K562 (cell line): Measurements from ENCODE around the gene SPAG16.

Experiments
- CBX5 ChIP-seq: IDR thresholded peaks from 2 replicates; pipeline ENCODE4 v1.6.1; 2014; ENCODE audit warnings: low read depth, borderline replicate concordance
- E2F8 ChIP-seq: fragments of 450-650 bp; IDR thresholded peaks from 2 replicates; pipeline ENCODE4 v1.7.1; 2018; ENCODE audit warnings: mild to moderate bottlenecking, low read depth; ENCODE audit not compliant: partially characterized antibody
- EP300 ChIP-seq: IDR thresholded peaks from 2 replicates; pipeline ENCODE4 v1.6.1; 2012; ENCODE audit warnings: low read length, improper control_type of control experiment
- EZH2 ChIP-seq: IDR thresholded peaks from 2 replicates; pipeline ENCODE4 v1.6.1; 2012; ENCODE audit warnings: low read depth, mild to moderate bottlenecking, inconsistent platforms, low read length, borderline replicate concordance
- FOS ChIP-seq: IDR thresholded peaks from 3 replicates; pipeline ENCODE4 v1.6.1; 2011; ENCODE audit not compliant: insufficient read length; ENCODE audit errors: extremely low read depth
- PYGO2 ChIP-seq: fragments of 450-650 bp; IDR thresholded peaks from 2 replicates; pipeline ENCODE4 v1.6.1; 2016; ENCODE audit warnings: mild to moderate bottlenecking, missing genetic modification characterization, moderate library complexity, missing compliant biosample characterization
- SMC3 ChIP-seq: conservative IDR thresholded peaks from 2 replicates; pipeline ENCODE4 v1.6.1; 2011; ENCODE audit warnings: low read depth, low read length, improper control_type of control experiment; ENCODE audit not compliant: insufficient read depth
- TEAD1 ChIP-seq, 2 experiments: fragments of 450-650 bp in 1 of 2; sonication (generic) in 1 of 2; formaldehyde crosslinking; IDR thresholded peaks; 2 replicates each; pipeline versions ENCODE4 v1.4.0 to v1.8.0; 2020 to 2022; ENCODE audit warnings: mild to moderate bottlenecking in 2 of 2, missing genetic modification reagents in 1 of 2
- U2AF1 ChIP-seq: fragments of 200-400 bp; formaldehyde crosslinking; optimal IDR thresholded peaks from 2 replicates; pipeline ENCODE3; 2017; ENCODE audit warnings: mild to moderate bottlenecking, low read depth, low read length, moderate library complexity
- TF ChIP-seq, protein P1 (sequence below): sonication (generic); formaldehyde crosslinking; IDR thresholded peaks from 2 replicates; pipeline ENCODE4 v1.8.1; 2022; ENCODE audit warnings: missing genetic modification reagents
- TF ChIP-seq, protein P2 (sequence below), 3 experiments: IDR thresholded peaks in 2 of 3; conservative IDR thresholded peaks in 1 of 3; 2 replicates each; pipeline ENCODE4 v1.5.1; 2011 to 2012; ENCODE audit warnings: low read length in 3 of 3, mild to moderate bottlenecking in 3 of 3, control low read depth in 2 of 3, improper control_type of control experiment in 1 of 3, inconsistent platforms in 1 of 3, low read depth in 1 of 3, mixed read lengths in 1 of 3, moderate library complexity in 1 of 3; ENCODE audit not compliant: insufficient read depth in 2 of 3
- TF ChIP-seq, protein P3 (sequence below): IDR thresholded peaks from 2 replicates; pipeline ENCODE4 v1.6.1; 2016; ENCODE audit warnings: missing genetic modification characterization, missing compliant biosample characterization
- TF ChIP-seq, protein P4 (sequence below): sonication (generic); formaldehyde crosslinking; IDR thresholded peaks from 2 replicates; pipeline ENCODE4 v1.4.0; 2020; ENCODE audit warnings: mild to moderate bottlenecking, missing genetic modification reagents

DNA sequence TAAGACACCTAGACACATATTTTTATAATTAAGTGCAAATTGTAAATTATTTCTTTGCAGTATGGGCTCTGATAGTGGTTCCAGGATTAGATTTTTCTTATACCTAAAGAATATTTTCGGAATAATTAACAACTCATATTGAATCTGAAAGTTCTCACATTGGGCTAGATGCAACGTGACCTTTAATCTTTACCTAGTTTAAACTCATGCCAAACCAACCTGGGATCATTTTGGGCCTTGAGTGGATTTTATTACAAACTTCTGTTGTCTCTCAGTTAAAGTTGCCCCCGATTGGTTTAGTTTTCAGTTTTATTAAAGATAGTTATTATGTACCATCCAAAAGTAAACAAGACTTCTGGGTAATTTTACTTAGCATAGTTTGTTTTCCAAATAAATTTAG lies 896.4 kb downstream of the SPAG16 start:
- TF ChIP-seq CBX5 (no peak), TEAD1 (CRISPR knock-in tag; IDR thresholded peaks at IDR 0.05) (no peak), U2AF1 (no peak), FOS (no peak), SMC3 (no peak), E2F8 (no peak), PYGO2 (tag) (no peak), EP300 (no peak), EZH2 (no peak)
- TF ChIP-seq, protein P1, sequence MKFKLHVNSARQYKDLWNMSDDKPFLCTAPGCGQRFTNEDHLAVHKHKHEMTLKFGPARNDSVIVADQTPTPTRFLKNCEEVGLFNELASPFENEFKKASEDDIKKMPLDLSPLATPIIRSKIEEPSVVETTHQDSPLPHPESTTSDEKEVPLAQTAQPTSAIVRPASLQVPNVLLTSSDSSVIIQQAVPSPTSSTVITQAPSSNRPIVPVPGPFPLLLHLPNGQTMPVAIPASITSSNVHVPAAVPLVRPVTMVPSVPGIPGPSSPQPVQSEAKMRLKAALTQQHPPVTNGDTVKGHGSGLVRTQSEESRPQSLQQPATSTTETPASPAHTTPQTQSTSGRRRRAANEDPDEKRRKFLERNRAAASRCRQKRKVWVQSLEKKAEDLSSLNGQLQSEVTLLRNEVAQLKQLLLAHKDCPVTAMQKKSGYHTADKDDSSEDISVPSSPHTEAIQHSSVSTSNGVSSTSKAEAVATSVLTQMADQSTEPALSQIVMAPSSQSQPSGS, result no peak
- TF ChIP-seq, protein P2, sequence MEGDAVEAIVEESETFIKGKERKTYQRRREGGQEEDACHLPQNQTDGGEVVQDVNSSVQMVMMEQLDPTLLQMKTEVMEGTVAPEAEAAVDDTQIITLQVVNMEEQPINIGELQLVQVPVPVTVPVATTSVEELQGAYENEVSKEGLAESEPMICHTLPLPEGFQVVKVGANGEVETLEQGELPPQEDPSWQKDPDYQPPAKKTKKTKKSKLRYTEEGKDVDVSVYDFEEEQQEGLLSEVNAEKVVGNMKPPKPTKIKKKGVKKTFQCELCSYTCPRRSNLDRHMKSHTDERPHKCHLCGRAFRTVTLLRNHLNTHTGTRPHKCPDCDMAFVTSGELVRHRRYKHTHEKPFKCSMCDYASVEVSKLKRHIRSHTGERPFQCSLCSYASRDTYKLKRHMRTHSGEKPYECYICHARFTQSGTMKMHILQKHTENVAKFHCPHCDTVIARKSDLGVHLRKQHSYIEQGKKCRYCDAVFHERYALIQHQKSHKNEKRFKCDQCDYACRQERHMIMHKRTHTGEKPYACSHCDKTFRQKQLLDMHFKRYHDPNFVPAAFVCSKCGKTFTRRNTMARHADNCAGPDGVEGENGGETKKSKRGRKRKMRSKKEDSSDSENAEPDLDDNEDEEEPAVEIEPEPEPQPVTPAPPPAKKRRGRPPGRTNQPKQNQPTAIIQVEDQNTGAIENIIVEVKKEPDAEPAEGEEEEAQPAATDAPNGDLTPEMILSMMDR (IDR thresholded peaks at IDR 0.05 in 2 of 3, conservative IDR thresholded peaks at IDR 0.05 in 1 of 3; ENCODE audit: insufficient read depth in 2 of 3, low read depth in 1 of 3, low read length in 3 of 3), result no peak
- TF ChIP-seq, protein P3, sequence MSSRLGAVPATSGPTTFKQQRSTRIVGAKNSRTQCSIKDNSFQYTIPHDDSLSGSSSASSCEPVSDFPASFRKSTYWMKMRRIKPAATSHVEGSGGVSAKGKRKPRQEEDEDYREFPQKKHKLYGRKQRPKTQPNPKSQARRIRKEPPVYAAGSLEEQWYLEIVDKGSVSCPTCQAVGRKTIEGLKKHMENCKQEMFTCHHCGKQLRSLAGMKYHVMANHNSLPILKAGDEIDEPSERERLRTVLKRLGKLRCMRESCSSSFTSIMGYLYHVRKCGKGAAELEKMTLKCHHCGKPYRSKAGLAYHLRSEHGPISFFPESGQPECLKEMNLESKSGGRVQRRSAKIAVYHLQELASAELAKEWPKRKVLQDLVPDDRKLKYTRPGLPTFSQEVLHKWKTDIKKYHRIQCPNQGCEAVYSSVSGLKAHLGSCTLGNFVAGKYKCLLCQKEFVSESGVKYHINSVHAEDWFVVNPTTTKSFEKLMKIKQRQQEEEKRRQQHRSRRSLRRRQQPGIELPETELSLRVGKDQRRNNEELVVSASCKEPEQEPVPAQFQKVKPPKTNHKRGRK (tag), result no peak
- TF ChIP-seq, protein P4, sequence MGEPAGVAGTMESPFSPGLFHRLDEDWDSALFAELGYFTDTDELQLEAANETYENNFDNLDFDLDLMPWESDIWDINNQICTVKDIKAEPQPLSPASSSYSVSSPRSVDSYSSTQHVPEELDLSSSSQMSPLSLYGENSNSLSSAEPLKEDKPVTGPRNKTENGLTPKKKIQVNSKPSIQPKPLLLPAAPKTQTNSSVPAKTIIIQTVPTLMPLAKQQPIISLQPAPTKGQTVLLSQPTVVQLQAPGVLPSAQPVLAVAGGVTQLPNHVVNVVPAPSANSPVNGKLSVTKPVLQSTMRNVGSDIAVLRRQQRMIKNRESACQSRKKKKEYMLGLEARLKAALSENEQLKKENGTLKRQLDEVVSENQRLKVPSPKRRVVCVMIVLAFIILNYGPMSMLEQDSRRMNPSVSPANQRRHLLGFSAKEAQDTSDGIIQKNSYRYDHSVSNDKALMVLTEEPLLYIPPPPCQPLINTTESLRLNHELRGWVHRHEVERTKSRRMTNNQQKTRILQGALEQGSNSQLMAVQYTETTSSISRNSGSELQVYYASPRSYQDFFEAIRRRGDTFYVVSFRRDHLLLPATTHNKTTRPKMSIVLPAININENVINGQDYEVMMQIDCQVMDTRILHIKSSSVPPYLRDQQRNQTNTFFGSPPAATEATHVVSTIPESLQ (CRISPR knock-in tag), result no peak
